HCT116 (cell line): ENCODE results near the gene RXRA. TPM values are rescaled to one million over a fixed set of nuclear protein-coding genes. Genes with fewer than 3 reads are reported as not detected.

Experiments
- ATAC-seq: fragments of 200-7000 bp; cut with Tn5 transposase; 2 replicates; pipeline ENCODE4 v1.9.1; 2020; ENCODE audit warnings: mild to moderate bottlenecking, moderate library complexity
- BruUV-seq: library from RNA; stranded (reverse); fragments of 400-500 nt; replicated peaks from 2 replicates; lab custom pipeline; 2021; lab: Mats Ljungman, UMichigan
- CTCF ChIA-PET: fragments of 300-600 bp; sonication (Branson Sonifier 250); formaldehyde crosslinking; loops from one replicate; lab custom pipeline; 2021; ENCODE audit warnings: antibody characterized with exemption; lab: Charles Lee
- POLR2A ChIA-PET: fragments of 300-600, 350-600 bp; sonication (Branson Sonifier 250); formaldehyde crosslinking; loops from one replicate; lab custom pipeline; 2021; ENCODE audit warnings: antibody characterized with exemption; lab: Charles Lee
- RAD21 ChIA-PET, 2 experiments: fragments of 300-600 bp; sonication (Branson Sonifier 250); formaldehyde crosslinking; loops; one replicate each; lab custom pipeline; 2023; ENCODE audit warnings: low total read pairs in 2 of 2; ENCODE audit not compliant: uncharacterized antibody in 2 of 2, unreplicated experiment in 2 of 2, low non-redundant PET in 1 of 2; lab: Charles Lee
- DNase-seq: peaks from one replicate; pipeline ENCODE4 v3.0.0-alpha.2; 2010; ENCODE audit warnings: low read depth, low spot score
- H2AFZ ChIP-seq: fragments of 200-600 bp; shearing (Covaris generic), sonication (generic); 2 replicates; pipeline ENCODE4 v1.6.1; 2017; ENCODE audit warnings: low read depth, mixed run types, mixed read lengths, antibody characterized with exemption, low read length; ENCODE audit not compliant: poor library complexity, severe bottlenecking
- H3K27ac ChIP-seq: 2 replicates; pipeline ENCODE4 v1.5.1; 2012; ENCODE audit warnings: low read depth, low read length
- H3K27me3 ChIP-seq: fragments of 200-600 bp; sonication (generic); 2 replicates; pipeline ENCODE4 v1.6.1; 2016; ENCODE audit warnings: mixed run types, low read length, mixed read lengths; ENCODE audit not compliant: insufficient read depth
- H3K36me3 ChIP-seq, 2 experiments: fragments of 200-500 bp in 1 of 2; fragments of 200-600 bp in 1 of 2; sonication (Bioruptor generic) in 1 of 2; sonication (generic) in 1 of 2; 2 replicates each; pipeline versions ENCODE4 v1.5.1 to v1.6.1; 2014 to 2016; ENCODE audit warnings: low read length in 2 of 2, inconsistent platforms in 1 of 2, mixed read lengths in 1 of 2, mixed run types in 1 of 2; ENCODE audit not compliant: insufficient read depth in 2 of 2, control insufficient read depth in 1 of 2
- H3K4me1 ChIP-seq, 2 experiments: fragments of 200-600 bp in 1 of 2; sonication (generic) in 1 of 2; 2 replicates each; pipeline versions ENCODE4 v1.5.1 to v1.6.1; 2012 to 2017; ENCODE audit warnings: low read length in 2 of 2, inconsistent platforms in 1 of 2, mild to moderate bottlenecking in 1 of 2, mixed read lengths in 1 of 2, mixed run types in 1 of 2, moderate library complexity in 1 of 2; ENCODE audit not compliant: insufficient read depth in 2 of 2, control insufficient read depth in 1 of 2
- H3K4me2 ChIP-seq: fragments of 200-600 bp; sonication (generic); 2 replicates; pipeline ENCODE4 v1.6.1; 2017; ENCODE audit warnings: mixed run types, low read length, mixed read lengths
- H3K4me3 ChIP-seq, 2 experiments: fragments of 200-600 bp in 1 of 2; sonication (generic) in 1 of 2; replicated peaks in 1 of 2; 2 replicates each; pipeline ENCODE4 v1.5.1; 2011 to 2016; ENCODE audit warnings: low read length in 2 of 2, control low read depth in 1 of 2, low read depth in 1 of 2, mild to moderate bottlenecking in 1 of 2, mixed read lengths in 1 of 2, mixed run types in 1 of 2
- H3K79me2 ChIP-seq: fragments of 200-600 bp; sonication (generic); 2 replicates; pipeline ENCODE4 v1.6.1; 2017; ENCODE audit warnings: mild to moderate bottlenecking, mixed run types, low read length, moderate library complexity, mixed read lengths; ENCODE audit not compliant: insufficient read depth
- H3K9ac ChIP-seq: fragments of 200-600 bp; sonication (generic); 2 replicates; pipeline ENCODE4 v1.6.1; 2016; ENCODE audit warnings: low read length, mixed read lengths
- H3K9me2 ChIP-seq: fragments of 200-600 bp; sonication (generic), shearing (Covaris generic); 2 replicates; pipeline ENCODE4 v1.6.1; 2017; ENCODE audit warnings: mixed run types, mild to moderate bottlenecking, moderate library complexity; ENCODE audit not compliant: insufficient read depth
- H3K9me3 ChIP-seq, 2 experiments: fragments of 200-500 bp in 1 of 2; fragments of 200-600 bp in 1 of 2; sonication (Bioruptor generic) in 1 of 2; sonication (generic) in 1 of 2; 2 replicates each; pipeline ENCODE4 v1.6.1; 2014 to 2017; ENCODE audit warnings: low read length in 2 of 2, mixed read lengths in 2 of 2, inconsistent platforms in 1 of 2, low read depth in 1 of 2, mild to moderate bottlenecking in 1 of 2, mixed run types in 1 of 2, moderate library complexity in 1 of 2; ENCODE audit not compliant: control insufficient read depth in 1 of 2, insufficient read depth in 1 of 2
- H4K20me1 ChIP-seq: fragments of 200-600 bp; sonication (generic), shearing (Covaris generic); 2 replicates; pipeline ENCODE4 v1.6.1; 2017; ENCODE audit warnings: mixed run types, mild to moderate bottlenecking, moderate library complexity; ENCODE audit not compliant: insufficient read depth
- CBX3 ChIP-seq: IDR thresholded peaks from 2 replicates; pipeline ENCODE4 v1.6.1; 2012; ENCODE audit warnings: low read depth
- CEBPB ChIP-seq: IDR thresholded peaks from 2 replicates; pipeline ENCODE4 v1.6.1; 2012; ENCODE audit warnings: low read depth
- EGR1 ChIP-seq: IDR thresholded peaks from 2 replicates; pipeline ENCODE4 v1.6.1; 2012; ENCODE audit warnings: low read depth
- ELF1 ChIP-seq: IDR thresholded peaks from 2 replicates; pipeline ENCODE4 v1.6.1; 2012; ENCODE audit warnings: low read depth, borderline replicate concordance
- EZH2phosphoT487 ChIP-seq: fragments of 200-600 bp; IDR thresholded peaks from 2 replicates; pipeline ENCODE4 v1.6.1; 2018; ENCODE audit warnings: antibody characterized with exemption, borderline replicate concordance
- FOSL1 ChIP-seq: IDR thresholded peaks from 2 replicates; pipeline ENCODE4 v1.6.1; 2012; ENCODE audit warnings: low read depth
- JUND ChIP-seq: IDR thresholded peaks from 2 replicates; pipeline ENCODE4 v1.6.1; 2012
- POLR2A ChIP-seq: IDR thresholded peaks from 2 replicates; pipeline ENCODE4 v1.7.0; 2011; ENCODE audit warnings: borderline replicate concordance; ENCODE audit not compliant: insufficient read depth, insufficient read length; ENCODE audit errors: extremely low read depth
- RAD21 ChIP-seq: IDR thresholded peaks from 2 replicates; pipeline ENCODE4 v1.6.1; 2012; ENCODE audit warnings: low read depth, mild to moderate bottlenecking
- REST ChIP-seq: IDR thresholded peaks from 2 replicates; pipeline ENCODE4 v1.6.1; 2012; ENCODE audit warnings: low read depth
- SIN3A ChIP-seq: IDR thresholded peaks from 2 replicates; pipeline ENCODE4 v1.6.1; 2012; ENCODE audit warnings: low read depth
- SRF ChIP-seq: IDR thresholded peaks from 2 replicates; pipeline ENCODE4 v1.6.1; 2012; ENCODE audit warnings: low read depth
- TCF7L2 ChIP-seq: IDR thresholded peaks from 2 replicates; pipeline ENCODE4 v1.7.0; 2011; ENCODE audit warnings: borderline replicate concordance, inconsistent platforms; ENCODE audit not compliant: insufficient read depth, insufficient read length; ENCODE audit errors: extremely low read depth
- ZBTB33 ChIP-seq: IDR thresholded peaks from 2 replicates; pipeline ENCODE4 v1.6.1; 2011; ENCODE audit warnings: mild to moderate bottlenecking, low read length, moderate library complexity; ENCODE audit not compliant: insufficient replicate concordance; ENCODE audit errors: extremely low read depth
- ZFX ChIP-seq: fragments of 450-650 bp; IDR thresholded peaks from 2 replicates; pipeline ENCODE4 v1.6.1; 2017
- ZNF274 ChIP-seq: fragments of 200-500 bp; sonication (Bioruptor generic); IDR thresholded peaks from 2 replicates; pipeline ENCODE4 v1.6.1; 2014; ENCODE audit warnings: mild to moderate bottlenecking, low read depth, low read length, inconsistent platforms
- intact Hi-C: fragments of 100-400 bp; cut with micrococcal nuclease; formaldehyde crosslinking; loops from 2 replicates; pipeline ENCODE4 v1.10.0; 2022
- total RNA-seq: library from RNA; stranded (reverse); gene quantifications from one replicate; pipeline ENCODE4 v1.2.1, GENCODE V29; 2021; ENCODE audit not compliant: unreplicated experiment
- TF ChIP-seq, protein P1 (sequence below): IDR thresholded peaks from 2 replicates; pipeline ENCODE4 v1.6.1; 2012
- TF ChIP-seq, protein P2 (sequence below), 3 experiments: fragments of 200-600 bp in 1 of 3; sonication (generic) in 1 of 3; IDR thresholded peaks in 2 of 3; conservative IDR thresholded peaks in 1 of 3; 2 replicates each; pipeline ENCODE4 v1.5.1; 2012 to 2017; ENCODE audit warnings: low read depth in 2 of 3, low read length in 2 of 3, antibody characterized with exemption in 1 of 3, borderline replicate concordance in 1 of 3, control low read depth in 1 of 3, mild to moderate bottlenecking in 1 of 3, mixed read lengths in 1 of 3, mixed run types in 1 of 3, moderate library complexity in 1 of 3; ENCODE audit not compliant: insufficient read depth in 1 of 3
- TF ChIP-seq, protein P3 (sequence below): IDR thresholded peaks from 2 replicates; pipeline ENCODE4 v1.6.1; 2012

The RXRA gene
- total RNA-seq, 1 experiment from 2014 or later, result 43.9 TPM

DNA sequence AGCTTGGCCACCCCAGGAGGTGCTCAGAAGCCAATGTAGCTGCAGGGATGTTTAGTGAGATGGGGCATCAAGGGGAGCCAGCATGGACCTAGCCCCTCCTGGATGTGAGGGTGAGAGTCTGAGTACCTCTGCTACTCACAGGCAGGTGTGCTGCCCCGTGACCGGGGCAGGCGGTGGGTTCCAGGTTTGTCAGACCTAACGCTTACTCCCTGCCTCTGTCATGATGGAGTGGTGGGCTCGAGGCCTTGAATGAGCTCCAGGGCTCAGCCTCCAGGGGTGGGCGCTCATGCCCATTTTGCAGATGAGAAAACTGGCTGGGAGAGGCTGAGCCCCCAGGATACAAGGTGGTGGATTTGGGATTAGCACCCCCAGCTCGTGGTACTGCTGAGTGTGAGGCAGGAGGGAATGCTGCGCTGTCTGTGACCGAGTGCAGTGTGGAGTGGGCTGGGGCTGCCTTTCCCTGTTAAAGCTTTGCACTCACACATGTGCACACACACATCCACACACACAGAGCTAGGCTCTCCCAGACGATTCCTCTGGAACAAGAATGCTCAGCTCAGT is 1.5 kb downstream of the RXRA start:
- no peaks in the 10 kb centered on the region for H4K20me1 ChIP-seq
- CTCF ChIA-PET, result no interaction called here
- no peak for TF ChIP-seq EZH2phosphoT487
- TF ChIP-seq CBX3, result no peak
- TF ChIP-seq, protein P1, sequence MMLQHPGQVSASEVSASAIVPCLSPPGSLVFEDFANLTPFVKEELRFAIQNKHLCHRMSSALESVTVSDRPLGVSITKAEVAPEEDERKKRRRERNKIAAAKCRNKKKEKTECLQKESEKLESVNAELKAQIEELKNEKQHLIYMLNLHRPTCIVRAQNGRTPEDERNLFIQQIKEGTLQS, result no peak
- TF ChIP-seq ZBTB33, result no peak
- TF ChIP-seq JUND, result no peak
- TF ChIP-seq ZFX, result no peak
- TF ChIP-seq, protein P2, sequence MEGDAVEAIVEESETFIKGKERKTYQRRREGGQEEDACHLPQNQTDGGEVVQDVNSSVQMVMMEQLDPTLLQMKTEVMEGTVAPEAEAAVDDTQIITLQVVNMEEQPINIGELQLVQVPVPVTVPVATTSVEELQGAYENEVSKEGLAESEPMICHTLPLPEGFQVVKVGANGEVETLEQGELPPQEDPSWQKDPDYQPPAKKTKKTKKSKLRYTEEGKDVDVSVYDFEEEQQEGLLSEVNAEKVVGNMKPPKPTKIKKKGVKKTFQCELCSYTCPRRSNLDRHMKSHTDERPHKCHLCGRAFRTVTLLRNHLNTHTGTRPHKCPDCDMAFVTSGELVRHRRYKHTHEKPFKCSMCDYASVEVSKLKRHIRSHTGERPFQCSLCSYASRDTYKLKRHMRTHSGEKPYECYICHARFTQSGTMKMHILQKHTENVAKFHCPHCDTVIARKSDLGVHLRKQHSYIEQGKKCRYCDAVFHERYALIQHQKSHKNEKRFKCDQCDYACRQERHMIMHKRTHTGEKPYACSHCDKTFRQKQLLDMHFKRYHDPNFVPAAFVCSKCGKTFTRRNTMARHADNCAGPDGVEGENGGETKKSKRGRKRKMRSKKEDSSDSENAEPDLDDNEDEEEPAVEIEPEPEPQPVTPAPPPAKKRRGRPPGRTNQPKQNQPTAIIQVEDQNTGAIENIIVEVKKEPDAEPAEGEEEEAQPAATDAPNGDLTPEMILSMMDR (IDR thresholded peaks at IDR 0.05 in 2 of 3, conservative IDR thresholded peaks at IDR 0.05 in 1 of 3; ENCODE audit: borderline replicate concordance in 1 of 3, insufficient read depth in 1 of 3, low read depth in 2 of 3, low read length in 2 of 3), result no peak
- TF ChIP-seq, protein P3, sequence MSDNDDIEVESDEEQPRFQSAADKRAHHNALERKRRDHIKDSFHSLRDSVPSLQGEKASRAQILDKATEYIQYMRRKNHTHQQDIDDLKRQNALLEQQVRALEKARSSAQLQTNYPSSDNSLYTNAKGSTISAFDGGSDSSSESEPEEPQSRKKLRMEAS, result no peak
- no peak for TF ChIP-seq ZNF274
- TF ChIP-seq SRF, result no peak
- TF ChIP-seq SIN3A, result no peak
- no peak for TF ChIP-seq REST
- no peak for TF ChIP-seq TCF7L2
- no peak for TF ChIP-seq EGR1
- TF ChIP-seq ELF1, result no peak
- no peak for TF ChIP-seq CEBPB
- TF ChIP-seq RAD21, result no peak
- TF ChIP-seq FOSL1, result no peak
- no peak for TF ChIP-seq POLR2A
- TF ChIP-seq, all 23 proteins: peak for 0

More for the DNA sequence above, 1.5 kb downstream of the RXRA start:
- no peak overlapping the region for H2AFZ ChIP-seq
- no peaks in the 10 kb centered on the region for H3K36me3 ChIP-seq
- peaks cover 42 to 61% of the 10 kb centered on the region in 2 experiments for H3K4me1 ChIP-seq
- no peaks in the 10 kb centered on the region for H3K27me3 ChIP-seq
- peak overlapping the region; percentile 79 for H3K9ac ChIP-seq
- peak overlapping the region; percentile 66 to 82 for H3K4me3 ChIP-seq
- TSS peak; percentile 36 for BruUV-seq
- peaks cover 59% of the 10 kb centered on the region for H3K79me2 ChIP-seq
- DNase-seq, result no peak
- no peaks in the 10 kb centered on the region for H3K9me2 ChIP-seq
- peak overlapping the region; percentile 79 for H3K4me2 ChIP-seq
- H3K27ac ChIP-seq, result peak overlapping the region; percentile 78
- ATAC-seq, result no peak
- intact Hi-C loops, result no loop called here
- ChIA-PET POLR2A (no interaction called here), RAD21 (no interaction called here)
- H3K9me3 ChIP-seq, result no peaks in the 10 kb centered on the region
